Lung (tissue), 4 donors: Measurements from ENCODE around the gene A4GNT. TPM values are rescaled to one million over a fixed set of nuclear protein-coding genes. Genes with fewer than 3 reads are reported as not detected.

Experiments used
- polyA plus RNA-seq, 2 donors: library from polyadenylated mRNA; stranded (reverse); fragments of 200-250 nt; gene quantifications; one replicate each; pipeline ENCODE4 v1.2.1, GENCODE V29; 2013
- total RNA-seq, 2 donors: library from RNA; depleted of rRNA in 1 of 2; stranded (reverse); fragments of >200 nt in 1 of 2; gene quantifications; one replicate each; pipeline ENCODE4 v1.2.1, GENCODE V29; 2014 to 2021
- donor health status: Bipolar disorder and iron deficiency.
- donor health status: healthy.
- donor health status: DM: yes; HTN: yes; CAD: no.

A4GNT gene
- total and polyA plus RNA-seq, 4 donors, result 0.06 to 0.25 TPM; not detected in 2

Other genes with a start within 250 kb of the A4GNT start
- gene CLDN18, start 122.2 kb downstream of the A4GNT start, total RNA-seq, result 100 to 1,000 TPM; 114 to 316 TPM
- 100 to 1,000 TPM in 1 of 2 donors, 10 to 100 TPM in 1; 31.4 to 118 TPM for gene CLDN18, start 122.2 kb downstream of the A4GNT start, polyA plus RNA-seq
- gene DZIP1L, start 16.8 kb downstream of the A4GNT start, total RNA-seq, result 10 to 100 TPM; 27.6 to 40.0 TPM
- 1 to 10 TPM; 4.1 to 6.7 TPM for gene DZIP1L, start 16.8 kb downstream of the A4GNT start, polyA plus RNA-seq
- gene DBR1, start 42.5 kb upstream of the A4GNT start, total RNA-seq, result 10 to 100 TPM; 16.0 to 20.8 TPM
- 1 to 10 TPM; 6.2 to 8.7 TPM for gene DBR1, start 42.5 kb upstream of the A4GNT start, polyA plus RNA-seq
- gene ARMC8, start 54.9 kb upstream of the A4GNT start, total RNA-seq, result 10 to 100 TPM; 52.3 to 68.8 TPM
- 10 to 100 TPM; 14.2 to 23.5 TPM for gene ARMC8, start 54.9 kb upstream of the A4GNT start, polyA plus RNA-seq
- gene NME9, start 197.5 kb upstream of the A4GNT start, total RNA-seq, result 10 to 100 TPM in 1 of 2 donors, 1 to 10 TPM in 1; 9.8 to 11.4 TPM
- gene NME9, start 197.5 kb upstream of the A4GNT start, polyA plus RNA-seq, result 1 to 10 TPM; 2.8 to 5.0 TPM
- 10 to 100 TPM; 22.5 to 28.7 TPM for gene MRAS, start 216.2 kb upstream of the A4GNT start, total RNA-seq
- 10 to 100 TPM; 12.6 to 22.2 TPM for gene MRAS, start 216.2 kb upstream of the A4GNT start, polyA plus RNA-seq